Measurements from ENCODE around the gene FOXL3. TPM values are rescaled to one million over a fixed set of nuclear protein-coding genes. Genes with fewer than 3 reads are reported as not detected.

The FOXL3 gene
- total RNA-seq, 2 experiments from 2014 or later, result not detected

DNA sequence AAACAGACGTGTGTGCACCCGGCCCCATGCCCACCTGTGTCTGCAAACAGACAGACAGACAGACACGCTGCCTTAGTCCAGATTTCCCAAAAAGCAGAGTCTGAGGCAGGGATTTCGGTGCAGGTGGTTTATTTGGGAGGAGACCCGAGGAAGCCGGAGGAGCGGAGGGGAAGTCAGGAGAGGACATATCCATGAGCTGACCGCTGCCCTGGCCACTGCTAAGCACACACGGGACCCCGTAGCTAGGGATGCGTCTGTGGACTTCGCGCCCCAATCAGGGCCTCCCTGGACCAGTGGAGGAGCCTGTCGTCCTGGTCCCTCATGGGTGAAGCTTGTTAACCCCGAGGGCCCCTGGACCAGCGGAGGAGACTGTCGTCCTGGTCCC, 47.6 kb downstream of the FOXL3 start:
- no peak for ATAC-seq (ENCODE audit: poor library complexity)
- Histone ChIP-seq H3K27me3 (ENCODE audit: control insufficient read depth in 1 of 2, insufficient read depth in 2 of 2, low read length in 2 of 2) (no peaks in the 10 kb centered on the region), H3K4me1 (ENCODE audit: insufficient read depth, low read length) (peaks cover 20% of the 10 kb centered on the region), H3K9me3 (ENCODE audit: control insufficient read depth in 1 of 2, insufficient read depth in 1 of 2, low read length in 2 of 2) (no peaks in the 10 kb centered on the region), H3K4me3 (ENCODE audit: low read length) (no peak overlapping the region), H3K36me3 (ENCODE audit: insufficient read depth, low read length) (no peaks in the 10 kb centered on the region), H3K27ac (ENCODE audit: low read depth in 1 of 2, low read length in 2 of 2) (no peak overlapping the region)
- ChIA-PET CTCF (no interaction called here), POLR2A (no interaction called here)
- Mint-ChIP-seq H3K4me1 (ENCODE audit: low read depth) (peaks cover 17% of the 10 kb centered on the region), H3K4me3 (no peak overlapping the region), H3K27ac (no peak overlapping the region), H3K36me3 (ENCODE audit: low read depth) (no peaks in the 10 kb centered on the region), H3K9me3 (no peaks in the 10 kb centered on the region), H3K27me3 (no peaks in the 10 kb centered on the region)
- intact Hi-C loops (cut with DNase I, micrococcal nuclease), result no loop called here
- no peak for DNase-seq
- TF ChIP-seq, protein P1, sequence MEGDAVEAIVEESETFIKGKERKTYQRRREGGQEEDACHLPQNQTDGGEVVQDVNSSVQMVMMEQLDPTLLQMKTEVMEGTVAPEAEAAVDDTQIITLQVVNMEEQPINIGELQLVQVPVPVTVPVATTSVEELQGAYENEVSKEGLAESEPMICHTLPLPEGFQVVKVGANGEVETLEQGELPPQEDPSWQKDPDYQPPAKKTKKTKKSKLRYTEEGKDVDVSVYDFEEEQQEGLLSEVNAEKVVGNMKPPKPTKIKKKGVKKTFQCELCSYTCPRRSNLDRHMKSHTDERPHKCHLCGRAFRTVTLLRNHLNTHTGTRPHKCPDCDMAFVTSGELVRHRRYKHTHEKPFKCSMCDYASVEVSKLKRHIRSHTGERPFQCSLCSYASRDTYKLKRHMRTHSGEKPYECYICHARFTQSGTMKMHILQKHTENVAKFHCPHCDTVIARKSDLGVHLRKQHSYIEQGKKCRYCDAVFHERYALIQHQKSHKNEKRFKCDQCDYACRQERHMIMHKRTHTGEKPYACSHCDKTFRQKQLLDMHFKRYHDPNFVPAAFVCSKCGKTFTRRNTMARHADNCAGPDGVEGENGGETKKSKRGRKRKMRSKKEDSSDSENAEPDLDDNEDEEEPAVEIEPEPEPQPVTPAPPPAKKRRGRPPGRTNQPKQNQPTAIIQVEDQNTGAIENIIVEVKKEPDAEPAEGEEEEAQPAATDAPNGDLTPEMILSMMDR (IDR thresholded peaks at IDR 0.05), result no peak

DNA sequence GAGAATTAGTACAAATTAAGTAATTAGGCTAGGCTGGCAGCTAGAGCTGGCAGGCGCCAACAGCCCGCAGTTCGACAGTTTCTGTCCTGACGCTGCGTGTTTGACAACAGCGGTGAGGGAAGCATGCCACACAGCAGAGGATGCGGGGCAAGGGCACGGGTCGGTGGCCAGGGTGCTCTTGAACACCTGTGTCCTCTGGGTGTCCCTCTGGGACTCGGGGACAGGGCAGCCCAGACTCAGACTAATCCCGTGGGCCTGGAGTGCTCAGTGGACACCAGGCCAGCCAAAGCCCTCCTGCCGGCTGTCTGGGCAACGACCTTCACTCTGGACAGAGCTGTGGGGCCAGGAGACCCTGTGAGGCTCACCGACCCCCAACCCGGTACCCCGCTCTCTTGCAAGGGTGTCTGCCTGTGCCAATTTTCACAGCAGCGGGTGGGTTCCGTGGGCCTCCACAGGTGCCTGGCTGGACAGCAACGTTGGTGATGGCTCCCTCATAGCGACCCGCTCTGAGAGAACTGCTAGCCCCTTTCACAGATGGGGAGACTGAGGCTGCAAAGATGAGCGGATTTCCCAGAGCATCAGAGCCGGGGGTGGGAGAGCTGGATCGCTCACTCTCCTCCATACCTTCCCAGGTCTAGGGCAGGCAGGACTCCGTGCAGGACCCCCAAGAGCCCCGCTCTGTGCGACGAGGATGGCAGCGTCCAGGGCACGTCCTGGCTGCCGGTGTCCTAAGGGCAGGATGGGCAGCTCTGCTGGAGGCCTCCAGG, 48.5 kb downstream of the FOXL3 start:
- CTCF ChIA-PET, result no interaction called here
- no peak overlapping the region for H3K27ac Mint-ChIP-seq
- H3K9me3 Mint-ChIP-seq, result no peaks in the 10 kb centered on the region
- H3K9me3 ChIP-seq (ENCODE audit: control insufficient read depth in 1 of 2, insufficient read depth in 1 of 2, low read length in 2 of 2), result no peaks in the 10 kb centered on the region
- H3K27me3 ChIP-seq (ENCODE audit: control insufficient read depth in 1 of 2, insufficient read depth in 2 of 2, low read length in 2 of 2), result no peaks in the 10 kb centered on the region
- TF ChIP-seq, protein P1 (IDR thresholded peaks at IDR 0.05), result no peak
- no peaks in the 10 kb centered on the region for H3K36me3 Mint-ChIP-seq (ENCODE audit: low read depth)
- no peaks in the 10 kb centered on the region for H3K27me3 Mint-ChIP-seq
- H3K4me1 Mint-ChIP-seq (ENCODE audit: low read depth), result peaks cover 17% of the 10 kb centered on the region
- no peak overlapping the region for H3K4me3 Mint-ChIP-seq
- ATAC-seq (ENCODE audit: poor library complexity) (no peak), DNase-seq (no peak)
- H3K4me3 ChIP-seq (ENCODE audit: low read length), result no peak overlapping the region
- POLR2A ChIA-PET, result no interaction called here
- no peaks in the 10 kb centered on the region for H3K36me3 ChIP-seq (ENCODE audit: insufficient read depth, low read length)
- intact Hi-C loops (cut with DNase I, micrococcal nuclease), result no loop called here
- peaks cover 12% of the 10 kb centered on the region for H3K4me1 ChIP-seq (ENCODE audit: insufficient read depth, low read length)
- no peak overlapping the region for H3K27ac ChIP-seq (ENCODE audit: low read depth in 1 of 2, low read length in 2 of 2)

DNA sequence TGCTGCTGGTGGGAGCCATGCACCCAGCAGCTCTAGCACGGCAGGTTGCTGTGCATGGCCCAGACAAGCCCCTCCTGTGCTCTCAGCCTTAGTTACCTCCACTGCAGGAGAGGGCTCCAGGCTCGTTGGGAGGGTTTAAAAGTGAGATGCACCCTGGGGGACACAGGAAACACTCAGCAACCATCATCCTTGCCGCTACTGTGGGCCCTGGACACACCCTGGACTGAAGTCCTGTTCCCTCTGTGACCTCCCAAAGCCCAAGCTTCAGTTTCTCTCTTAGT, 49.0 kb downstream of the FOXL3 start:
- POLR2A ChIA-PET, result no interaction called here
- no peak overlapping the region for H3K27ac Mint-ChIP-seq
- H3K27ac ChIP-seq (ENCODE audit: low read depth in 1 of 2, low read length in 2 of 2), result no peak overlapping the region
- no peaks in the 10 kb centered on the region for H3K9me3 Mint-ChIP-seq
- ATAC-seq (ENCODE audit: poor library complexity) (no peak), DNase-seq (no peak)
- H3K4me3 ChIP-seq (ENCODE audit: low read length), result no peak overlapping the region
- CTCF ChIA-PET, result no interaction called here
- H3K4me1 Mint-ChIP-seq (ENCODE audit: low read depth), result peaks cover 17% of the 10 kb centered on the region
- TF ChIP-seq, protein P1 (IDR thresholded peaks at IDR 0.05), result no peak
- H3K27me3 Mint-ChIP-seq, result no peaks in the 10 kb centered on the region
- no peaks in the 10 kb centered on the region for H3K36me3 ChIP-seq (ENCODE audit: insufficient read depth, low read length)
- H3K9me3 ChIP-seq (ENCODE audit: control insufficient read depth in 1 of 2, insufficient read depth in 1 of 2, low read length in 2 of 2), result peaks cover 0 to 3% of the 10 kb centered on the region in 2 experiments
- no peaks in the 10 kb centered on the region for H3K27me3 ChIP-seq (ENCODE audit: control insufficient read depth in 1 of 2, insufficient read depth in 2 of 2, low read length in 2 of 2)
- intact Hi-C loops (cut with DNase I, micrococcal nuclease), result no loop called here
- H3K4me3 Mint-ChIP-seq, result no peak overlapping the region
- H3K36me3 Mint-ChIP-seq (ENCODE audit: low read depth), result no peaks in the 10 kb centered on the region
- H3K4me1 ChIP-seq (ENCODE audit: insufficient read depth, low read length), result peaks cover 12% of the 10 kb centered on the region
